HEK293 (cell line): Measurements from ENCODE around the gene CHD5.

Experiments
- CTCF ChIA-PET: fragments of 350-600 bp; formaldehyde crosslinking; extraction: SDS; loops from one replicate; lab custom pipeline; 2021; ENCODE audit warnings: antibody characterized with exemption; lab: Yijun Ruan, JAX
- POLR2A ChIA-PET: fragments of 300-600 bp; formaldehyde crosslinking; extraction: SDS; loops from one replicate; lab custom pipeline; 2020; ENCODE audit warnings: antibody characterized with exemption, inconsistent platforms; lab: Yijun Ruan, JAX
- H3K27ac ChIP-seq: fragments of 200-500 bp; sonication (Bioruptor generic); 2 replicates; pipeline ENCODE4 v1.5.1; 2014; ENCODE audit warnings: low read depth, low read length, control low read depth, inconsistent platforms; ENCODE audit errors: extremely low read depth
- H3K36me3 ChIP-seq, 2 experiments: fragments of 200-500 bp in 1 of 2; sonication (Bioruptor generic) in 1 of 2; 1 replicate in 1 of 2; 2 replicates in 1 of 2; pipeline ENCODE4 v1.5.1; 2014 to 2017; ENCODE audit warnings: inconsistent platforms in 2 of 2, low read length in 2 of 2; ENCODE audit not compliant: control insufficient read depth in 2 of 2, insufficient read depth in 1 of 2
- H3K4me1 ChIP-seq: fragments of 200-500 bp; sonication (Bioruptor generic); 2 replicates; pipeline ENCODE4 v1.5.1; 2014; ENCODE audit warnings: mild to moderate bottlenecking, low read length, inconsistent platforms; ENCODE audit not compliant: control insufficient read depth, insufficient read depth
- H3K4me3 ChIP-seq: 2 replicates; pipeline ENCODE4 v1.5.1; 2011; ENCODE audit warnings: low read depth, mild to moderate bottlenecking, control low read depth, low read length, moderate library complexity
- H3K9me3 ChIP-seq: fragments of 200-500 bp; sonication (Bioruptor generic); 2 replicates; pipeline ENCODE4 v1.5.1; 2014; ENCODE audit warnings: low read depth, low read length, inconsistent platforms; ENCODE audit not compliant: control insufficient read depth, insufficient read depth
- BCL11B ChIP-seq: fragments of 450-650 bp; formaldehyde crosslinking; IDR thresholded peaks from 2 replicates; pipeline ENCODE4 v1.5.1; 2016; ENCODE audit warnings: low read depth, missing biosample characterization, missing genetic modification characterization
- GLIS1 ChIP-seq: fragments of 450-650 bp; formaldehyde crosslinking; IDR thresholded peaks from 2 replicates; pipeline ENCODE4 v1.5.1; 2016; ENCODE audit warnings: missing biosample characterization, missing genetic modification characterization
- MYNN ChIP-seq: fragments of 450-650 bp; formaldehyde crosslinking; IDR thresholded peaks from 2 replicates; pipeline ENCODE4 v1.5.1; 2016; ENCODE audit warnings: missing biosample characterization, missing genetic modification characterization, borderline replicate concordance
- PRDM4 ChIP-seq: fragments of 450-650 bp; formaldehyde crosslinking; IDR thresholded peaks from 2 replicates; pipeline ENCODE4 v1.5.1; 2017; ENCODE audit warnings: missing biosample characterization, missing genetic modification characterization
- REST ChIP-seq: fragments of 450-650 bp; formaldehyde crosslinking; IDR thresholded peaks from 2 replicates; pipeline ENCODE4 v1.5.1; 2016; ENCODE audit warnings: missing biosample characterization, missing genetic modification characterization
- SALL2 ChIP-seq: fragments of 450-650 bp; formaldehyde crosslinking; IDR thresholded peaks from 2 replicates; pipeline ENCODE4 v1.5.0; 2017; ENCODE audit warnings: missing biosample characterization, mild to moderate bottlenecking, missing genetic modification characterization, borderline replicate concordance
- SETDB1 ChIP-seq: IDR thresholded peaks from one replicate; pipeline ENCODE4 v1.6.1; 2017; ENCODE audit warnings: mild to moderate bottlenecking, low read length, moderate library complexity, mixed read lengths; ENCODE audit not compliant: insufficient read length
- SP2 ChIP-seq: fragments of 450-650 bp; formaldehyde crosslinking; IDR thresholded peaks from 2 replicates; pipeline ENCODE4 v1.5.1; 2016; ENCODE audit warnings: missing biosample characterization, missing genetic modification characterization
- ZBTB49 ChIP-seq: fragments of 450-650 bp; formaldehyde crosslinking; IDR thresholded peaks from 2 replicates; pipeline ENCODE4 v1.5.1; 2016; ENCODE audit warnings: missing biosample characterization, missing genetic modification characterization, low read depth
- ZNF155 ChIP-seq: fragments of 450-650 bp; formaldehyde crosslinking; IDR thresholded peaks from 2 replicates; pipeline ENCODE4 v1.5.1; 2016; ENCODE audit warnings: missing biosample characterization, missing genetic modification characterization
- ZNF2 ChIP-seq: fragments of 450-650 bp; formaldehyde crosslinking; IDR thresholded peaks from 2 replicates; pipeline ENCODE4 v1.5.1; 2016; ENCODE audit warnings: missing biosample characterization, missing genetic modification characterization
- ZNF211 ChIP-seq: fragments of 450-650 bp; formaldehyde crosslinking; IDR thresholded peaks from 2 replicates; pipeline ENCODE4 v1.5.1; 2016; ENCODE audit warnings: low read depth, missing biosample characterization, missing genetic modification characterization
- ZNF239 ChIP-seq: fragments of 450-650 bp; formaldehyde crosslinking; IDR thresholded peaks from 2 replicates; pipeline ENCODE4 v1.5.1; 2016; ENCODE audit warnings: missing biosample characterization, missing genetic modification characterization
- ZNF274 ChIP-seq, 2 experiments: fragments of 200-500 bp in 1 of 2; fragments of 450-650 bp in 1 of 2; sonication (Bioruptor generic) in 1 of 2; formaldehyde crosslinking in 1 of 2; IDR thresholded peaks; 2 replicates each; pipeline versions ENCODE4 v1.5.1 to v1.6.1; 2014 to 2016; ENCODE audit warnings: borderline replicate concordance in 1 of 2, inconsistent platforms in 1 of 2, low read length in 1 of 2, missing biosample characterization in 1 of 2, missing genetic modification characterization in 1 of 2
- ZNF366 ChIP-seq: fragments of 450-650 bp; formaldehyde crosslinking; conservative IDR thresholded peaks from 2 replicates; pipeline ENCODE4 v1.5.1; 2016; ENCODE audit warnings: missing biosample characterization, missing genetic modification characterization
- ZNF433 ChIP-seq: fragments of 450-650 bp; formaldehyde crosslinking; IDR thresholded peaks from 2 replicates; pipeline ENCODE4 v1.5.1; 2016; ENCODE audit warnings: missing biosample characterization, missing genetic modification characterization, low read depth
- ZNF510 ChIP-seq: fragments of 450-650 bp; formaldehyde crosslinking; IDR thresholded peaks from 2 replicates; pipeline ENCODE4 v1.5.1; 2018; ENCODE audit warnings: mild to moderate bottlenecking, missing genetic modification characterization, missing biosample characterization; ENCODE audit not compliant: insufficient replicate concordance
- ZNF549 ChIP-seq: fragments of 450-650 bp; IDR thresholded peaks from 2 replicates; pipeline ENCODE4 v1.5.1; 2018; ENCODE audit warnings: missing biosample characterization, missing genetic modification characterization, mild to moderate bottlenecking, inconsistent platforms, moderate library complexity
- ZNF645 ChIP-seq: fragments of 450-650 bp; formaldehyde crosslinking; IDR thresholded peaks from 2 replicates; pipeline ENCODE4; 2016; ENCODE audit warnings: missing biosample characterization, missing genetic modification characterization
- ZNF658 ChIP-seq: fragments of 450-650 bp; formaldehyde crosslinking; IDR thresholded peaks from 2 replicates; pipeline ENCODE4; 2016; ENCODE audit warnings: missing biosample characterization, missing genetic modification characterization
- ZNF843 ChIP-seq: fragments of 450-650 bp; formaldehyde crosslinking; IDR thresholded peaks from 2 replicates; pipeline ENCODE4 v1.5.1; 2016; ENCODE audit warnings: missing biosample characterization, missing genetic modification characterization
- TF ChIP-seq, protein P1 (sequence below): fragments of 450-650 bp; formaldehyde crosslinking; IDR thresholded peaks from 2 replicates; pipeline ENCODE4 v1.5.1; 2016; ENCODE audit warnings: missing biosample characterization, missing genetic modification characterization

CHD5 gene

GRCh38 chr1:6162773-6163172, 17.3 kb downstream of the CHD5 start:
- no peak overlapping the region for H3K27ac ChIP-seq
- H3K36me3 ChIP-seq, result no peaks in the 10 kb centered on the region
- H3K4me1 ChIP-seq, result peaks cover 3% of the 10 kb centered on the region; the same call in 1 of the 2 replicates
- ChIA-PET CTCF (interaction anchor here (0.5 kb wide), 1 partner anchor 77 kb away, joined by 3 read pairs; no protein-coding TSS in a partner anchor), POLR2A (no interaction called here)
- TF ChIP-seq ZNF549 (tag by site-specific recombination) (no peak), GLIS1 (tag by site-specific recombination) (peak; percentile 82), ZNF658 (no peak)
- H3K9me3 ChIP-seq, result no peaks in the 10 kb centered on the region
- no peak overlapping the region for H3K4me3 ChIP-seq

DNA sequence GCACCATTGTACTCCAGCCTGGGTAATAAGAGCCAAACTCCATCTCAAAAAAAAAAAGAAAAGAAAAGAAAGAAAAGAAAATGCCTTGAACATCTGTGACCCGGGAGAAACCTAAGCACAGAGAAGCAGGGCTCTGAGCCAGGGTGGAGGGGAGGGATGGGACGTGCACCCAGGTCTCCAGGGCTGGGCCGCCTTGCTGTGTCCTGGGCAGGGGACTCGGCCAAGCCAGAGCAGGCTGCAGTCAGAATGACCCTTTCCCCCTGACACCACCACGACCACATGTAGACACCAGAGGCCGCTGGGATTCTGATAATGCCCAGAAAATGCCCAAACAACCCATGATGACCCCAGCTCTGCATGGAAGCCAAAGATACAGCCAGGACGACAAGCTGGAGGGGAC, 17.8 kb downstream of the CHD5 start:
- TF ChIP-seq SALL2 (no peak), ZNF155 (tag by site-specific recombination) (no peak), MYNN (tag by site-specific recombination) (no peak), ZNF274 (IDR thresholded peaks at IDR 0.05; ENCODE audit: low read length) (no peak), ZNF274 (tag by site-specific recombination; IDR thresholded peaks at IDR 0.05; ENCODE audit: borderline replicate concordance) (no peak), ZNF843 (tag by site-specific recombination) (no peak), ZBTB49 (tag by site-specific recombination) (no peak), ZNF645 (no peak), BCL11B (tag by site-specific recombination) (no peak), ZNF2 (tag by site-specific recombination) (no peak), SP2 (tag by site-specific recombination) (no peak), ZNF239 (no peak), SETDB1 (no peak), ZNF510 (tag by site-specific recombination) (no peak), REST (tag by site-specific recombination) (no peak), ZNF658 (no peak), ZNF366 (tag by site-specific recombination) (no peak), ZNF211 (tag by site-specific recombination) (no peak), PRDM4 (tag by site-specific recombination) (no peak), ZNF433 (tag by site-specific recombination) (no peak)
- TF ChIP-seq, protein P1, sequence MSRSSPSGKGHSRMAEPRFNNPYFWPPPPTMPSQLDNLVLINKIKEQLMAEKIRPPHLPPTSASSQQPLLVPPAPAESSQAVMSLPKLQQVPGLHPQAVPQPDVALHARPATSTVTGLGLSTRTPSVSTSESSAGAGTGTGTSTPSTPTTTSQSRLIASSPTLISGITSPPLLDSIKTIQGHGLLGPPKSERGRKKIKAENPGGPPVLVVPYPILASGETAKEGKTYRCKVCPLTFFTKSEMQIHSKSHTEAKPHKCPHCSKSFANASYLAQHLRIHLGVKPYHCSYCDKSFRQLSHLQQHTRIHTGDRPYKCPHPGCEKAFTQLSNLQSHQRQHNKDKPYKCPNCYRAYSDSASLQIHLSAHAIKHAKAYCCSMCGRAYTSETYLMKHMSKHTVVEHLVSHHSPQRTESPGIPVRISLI (tag by site-specific recombination), result no peak
- no peak overlapping the region for H3K4me3 ChIP-seq
- no peaks in the 10 kb centered on the region for H3K36me3 ChIP-seq
- H3K4me1 ChIP-seq, result peaks cover 8% of the 10 kb centered on the region; the same call in 1 of the 2 replicates
- POLR2A ChIA-PET, result no interaction called here
- no peaks in the 10 kb centered on the region for H3K9me3 ChIP-seq
- no peak overlapping the region for H3K27ac ChIP-seq
- CTCF ChIA-PET, result interaction anchor here (0.7 to 1.7 kb wide), 2 partner anchors 80 to 154 kb away, joined by 3 to 5 read pairs; no protein-coding TSS in a partner anchor
